PC-9 (cell line): Measurements from ENCODE around the gene PPP1R37.

ENCODE experiments used
- CTCF ChIP-seq: fragments of 200-600 bp; sonication (generic); conservative IDR thresholded peaks from 2 replicates; pipeline ENCODE4 v1.6.1; 2017; ENCODE audit warnings: mixed run types, antibody characterized with exemption, mild to moderate bottlenecking, moderate library complexity
- EZH2 ChIP-seq: fragments of 200-600 bp; sonication (generic); IDR thresholded peaks from 2 replicates; pipeline ENCODE4 v1.8.0; 2017; ENCODE audit warnings: antibody characterized with exemption, low read depth

- TF ChIP-seq EZH2 (no peak), CTCF (no peak)
Measured at GRCh38 chr19:45117167-45117594, 24.2 kb downstream of the PPP1R37 start.
